HTERT RPE-1 (cell line): Measurements from ENCODE around the gene ANXA11.

ENCODE experiments used
- in situ Hi-C: fragments of 300-500 bp; cut with MboI; formaldehyde crosslinking; loops from 4 replicates; pipeline ENCODE4 v1.14.3; 2020; ENCODE audit warnings: low sequenced_read_pairs

ANXA11 gene

DNA sequence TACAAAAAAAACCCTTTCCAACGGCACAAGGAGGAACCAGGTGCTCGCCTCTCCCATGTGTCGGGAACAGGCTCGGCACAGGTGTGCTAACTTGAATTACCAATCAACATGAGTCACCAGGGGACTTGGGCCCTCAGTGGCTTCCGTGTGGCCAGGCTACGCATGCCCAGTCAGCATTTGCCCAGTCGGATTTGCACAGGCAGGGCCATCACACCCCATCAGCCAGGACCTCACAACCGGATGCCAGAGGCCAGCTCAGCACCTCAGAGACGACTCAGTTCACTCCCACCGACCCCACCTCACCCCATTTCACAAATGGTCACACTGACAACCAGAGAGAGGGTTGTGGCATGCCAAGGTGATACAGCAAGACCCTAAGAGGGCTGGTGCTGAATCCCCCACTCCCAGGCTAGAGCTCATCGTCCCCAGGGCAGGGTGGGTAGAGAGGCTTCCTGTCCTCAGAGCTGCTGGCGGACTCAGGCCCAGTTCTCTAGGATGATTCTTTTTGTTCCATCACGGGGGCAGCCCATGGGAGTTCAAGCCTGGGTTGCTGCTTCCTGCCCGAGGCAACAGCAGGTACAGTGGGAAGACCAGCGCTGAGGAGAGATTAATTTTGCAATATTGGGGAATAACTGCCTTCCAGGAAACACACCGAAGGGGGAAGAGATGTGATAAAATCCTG, 13.6 kb downstream of the ANXA11 start:
- in situ Hi-C loops: no loop called here

DNA sequence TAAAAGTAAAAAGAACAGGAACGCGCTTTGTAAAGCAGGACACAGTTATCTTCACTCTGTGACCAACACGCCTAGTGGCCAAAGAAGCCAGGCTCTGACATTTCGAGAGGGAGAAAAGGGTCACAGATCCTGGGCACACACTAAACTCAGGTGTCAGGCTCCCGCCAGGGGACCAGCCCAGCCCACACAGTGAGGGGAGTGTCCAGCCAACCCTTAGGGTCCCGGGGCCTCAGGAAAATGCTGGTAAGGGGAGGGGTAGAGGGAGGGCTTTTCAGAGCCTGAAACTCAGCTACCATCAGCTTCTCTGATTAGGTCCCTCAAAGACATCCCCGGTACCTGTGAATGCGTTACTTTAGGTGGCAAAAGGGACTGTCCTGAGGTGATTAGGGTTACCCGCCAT, 16.6 kb downstream of the ANXA11 start:
- in situ Hi-C loops: no loop called here

DNA sequence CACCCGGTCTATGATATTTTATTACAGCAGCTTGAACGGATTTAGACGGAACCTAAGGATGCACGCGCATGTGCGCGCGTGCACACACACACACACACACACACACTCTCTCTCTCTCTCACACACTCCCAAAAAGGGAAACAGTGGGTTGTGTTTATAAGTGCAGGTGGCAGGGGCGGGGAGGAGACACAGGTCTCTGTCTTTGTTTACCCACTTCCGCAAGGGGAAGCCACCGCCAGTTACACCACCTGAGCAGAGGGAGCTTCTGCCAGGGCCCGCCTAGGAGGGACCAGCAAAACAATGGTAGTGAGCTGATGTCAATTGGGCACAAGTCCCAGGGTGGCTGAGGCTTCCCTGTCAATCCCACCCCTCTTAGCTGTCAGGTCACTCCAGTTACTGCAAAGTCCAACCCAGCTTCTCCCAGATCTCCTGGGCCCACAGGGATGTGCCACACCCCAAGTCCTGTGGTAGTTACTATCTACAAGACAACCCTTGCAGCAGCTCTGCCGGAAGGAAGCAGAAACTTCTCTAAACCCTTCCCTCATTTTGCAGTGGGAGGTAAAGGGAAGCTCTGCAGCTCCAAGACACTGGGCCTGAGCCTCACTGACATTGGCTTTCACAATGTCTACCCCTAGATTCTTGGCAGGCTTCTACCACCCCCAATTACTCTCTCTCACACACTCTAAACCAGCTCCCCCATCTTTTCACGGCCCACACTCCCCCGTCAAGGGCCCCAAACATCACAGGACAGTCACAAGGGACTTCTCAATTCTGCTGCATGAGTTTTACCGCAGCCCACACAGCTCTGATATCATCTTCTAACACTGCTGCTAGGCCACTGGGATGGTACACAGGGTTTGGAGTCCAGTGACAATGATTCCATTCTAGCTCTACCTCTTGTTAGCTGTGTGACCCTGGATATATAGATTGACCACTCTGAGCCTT, 17.6 kb downstream of the ANXA11 start:
- in situ Hi-C loops: no loop called here

DNA sequence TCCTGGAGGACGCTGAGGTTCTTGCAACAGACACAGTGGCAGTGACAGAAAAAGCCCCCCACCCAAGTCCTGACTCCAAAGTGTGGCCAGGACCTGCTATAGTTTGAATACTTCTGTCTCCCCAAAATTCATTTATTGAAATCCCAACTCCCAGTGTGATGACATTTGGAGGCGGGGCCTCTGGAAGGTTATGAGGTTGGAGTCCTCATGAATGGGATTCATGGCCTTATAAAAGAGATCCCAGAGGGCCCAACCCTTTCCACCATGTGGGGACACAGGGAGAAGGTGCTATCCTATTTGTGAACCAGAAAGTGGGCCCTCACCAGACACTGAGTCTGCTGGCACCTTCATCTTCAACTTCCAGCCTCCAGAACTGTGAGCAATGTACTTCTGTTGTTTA, 18.3 kb downstream of the ANXA11 start:
- in situ Hi-C loops: no loop called here

DNA sequence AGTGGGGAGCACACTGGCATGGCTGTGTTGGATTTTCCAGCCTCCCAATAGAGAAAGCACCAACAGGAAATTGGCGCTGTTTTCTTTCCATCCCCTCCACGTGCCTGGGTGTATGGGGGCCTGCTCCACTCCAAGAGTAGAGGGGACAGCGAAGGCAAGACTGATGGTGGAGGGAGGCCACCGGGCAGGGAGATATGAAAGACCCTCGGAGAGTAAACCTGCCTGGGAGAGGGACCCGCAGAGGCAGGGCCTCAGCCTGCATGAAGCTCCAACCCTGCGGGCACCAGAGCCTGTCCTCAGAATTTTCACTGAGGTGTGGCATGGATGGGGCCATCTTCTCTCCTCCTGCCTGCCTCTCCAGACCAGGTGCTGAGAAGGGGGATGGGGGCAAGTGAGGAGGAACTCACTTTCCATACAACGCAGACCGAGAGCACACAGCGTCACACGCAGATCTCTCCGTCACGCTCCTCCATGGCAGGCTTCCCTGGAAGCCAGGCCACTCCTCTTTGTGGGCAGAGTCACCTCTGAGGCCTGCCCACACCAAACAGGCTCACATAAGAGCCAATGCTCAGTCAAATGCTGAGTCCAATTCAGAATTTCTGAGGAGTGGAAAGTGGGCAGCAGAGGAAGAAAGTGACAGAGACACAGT, 18.8 kb downstream of the ANXA11 start:
- in situ Hi-C loops: no loop called here

DNA sequence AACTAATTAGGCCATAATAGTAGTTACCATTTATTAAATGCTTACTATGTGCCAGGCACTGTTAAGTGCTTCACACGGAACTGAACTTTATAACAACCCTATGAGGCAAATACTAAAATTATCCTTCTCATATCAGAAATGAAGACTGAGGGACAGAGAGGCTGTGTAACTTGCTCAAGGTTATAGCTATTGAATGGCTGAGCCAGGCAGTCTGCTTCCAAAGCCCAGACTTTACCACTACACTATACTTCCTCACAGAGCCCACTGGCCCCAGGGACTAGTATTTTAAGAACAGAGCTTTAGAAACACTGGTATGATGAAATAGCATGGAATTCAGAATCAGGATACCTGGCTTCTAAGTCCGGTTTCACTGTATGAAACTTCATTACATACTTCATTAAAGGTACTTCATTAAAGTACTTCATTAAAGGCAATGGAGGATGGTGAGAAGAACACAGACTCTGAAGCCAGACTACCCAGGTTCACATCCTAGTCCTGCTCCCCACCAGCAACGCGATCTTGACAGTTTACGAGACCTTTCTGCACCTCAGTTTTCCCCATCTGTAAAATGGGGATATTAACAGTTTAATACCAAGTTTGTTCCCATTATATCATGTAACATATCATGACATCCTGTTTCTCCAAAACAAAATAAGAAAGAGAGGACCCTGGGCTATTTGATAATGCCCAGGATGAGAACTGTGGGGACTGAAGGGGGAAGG, 19.6 kb downstream of the ANXA11 start:
- in situ Hi-C loops: no loop called here

DNA sequence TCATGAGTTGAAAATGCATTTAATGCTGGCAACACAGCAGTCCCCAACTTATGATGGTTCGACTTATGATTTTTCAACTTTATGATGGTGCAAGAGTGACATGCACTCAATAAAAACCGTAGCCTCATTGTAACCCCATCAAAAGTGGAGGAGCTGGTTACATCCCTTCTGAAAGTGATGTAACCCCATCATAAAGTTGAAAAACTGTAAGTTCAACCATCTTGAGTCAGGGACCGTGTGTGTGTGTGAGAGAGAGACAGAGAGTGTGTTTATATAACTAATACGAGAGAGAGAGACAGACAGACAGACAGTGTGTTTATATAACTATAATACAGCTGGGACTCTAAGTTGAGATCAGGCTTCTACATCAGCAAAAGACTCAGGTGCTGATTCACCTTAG, 21.0 kb downstream of the ANXA11 start:
- in situ Hi-C loops: no loop called here

DNA sequence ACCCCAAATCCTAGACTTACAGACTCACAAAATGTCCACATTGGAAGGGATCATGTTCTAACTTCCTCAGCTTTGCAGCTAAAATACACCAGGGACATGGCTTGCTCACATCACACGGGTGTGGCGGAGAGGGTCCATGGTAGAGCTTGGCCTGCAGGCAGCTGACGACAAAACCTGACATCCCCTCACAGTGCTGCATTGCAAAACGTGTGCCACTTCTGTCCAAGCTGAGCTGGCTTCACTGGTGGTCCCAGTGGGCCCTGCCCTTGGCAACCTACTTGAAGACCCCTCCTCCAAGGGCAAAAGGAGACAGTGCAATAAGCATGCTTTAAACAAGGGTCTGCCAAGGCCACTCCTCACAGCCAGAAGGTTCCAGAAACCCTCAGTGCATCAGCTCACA, 21.9 kb downstream of the ANXA11 start:
- in situ Hi-C loops: no loop called here

DNA sequence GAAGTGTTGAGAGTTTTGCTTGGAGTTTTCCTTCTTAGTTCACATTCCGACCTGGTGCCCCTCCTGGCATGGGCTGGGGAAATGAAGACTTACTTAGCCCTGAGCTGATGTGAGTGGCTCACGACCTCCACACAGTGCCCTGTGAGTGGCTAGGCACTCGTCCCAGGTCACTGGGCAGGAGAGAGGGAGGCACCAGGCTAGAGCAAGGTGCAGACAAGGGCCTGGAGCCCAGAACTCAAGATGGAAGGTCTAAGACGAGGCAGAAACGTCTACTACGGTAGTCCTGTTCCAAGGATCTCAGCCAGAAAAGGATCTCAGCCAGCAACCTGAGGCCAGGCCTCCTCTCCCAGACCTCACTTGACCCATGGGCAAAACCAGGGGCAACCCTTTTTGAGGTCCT, 22.4 kb downstream of the ANXA11 start:
- in situ Hi-C loops: no loop called here

DNA sequence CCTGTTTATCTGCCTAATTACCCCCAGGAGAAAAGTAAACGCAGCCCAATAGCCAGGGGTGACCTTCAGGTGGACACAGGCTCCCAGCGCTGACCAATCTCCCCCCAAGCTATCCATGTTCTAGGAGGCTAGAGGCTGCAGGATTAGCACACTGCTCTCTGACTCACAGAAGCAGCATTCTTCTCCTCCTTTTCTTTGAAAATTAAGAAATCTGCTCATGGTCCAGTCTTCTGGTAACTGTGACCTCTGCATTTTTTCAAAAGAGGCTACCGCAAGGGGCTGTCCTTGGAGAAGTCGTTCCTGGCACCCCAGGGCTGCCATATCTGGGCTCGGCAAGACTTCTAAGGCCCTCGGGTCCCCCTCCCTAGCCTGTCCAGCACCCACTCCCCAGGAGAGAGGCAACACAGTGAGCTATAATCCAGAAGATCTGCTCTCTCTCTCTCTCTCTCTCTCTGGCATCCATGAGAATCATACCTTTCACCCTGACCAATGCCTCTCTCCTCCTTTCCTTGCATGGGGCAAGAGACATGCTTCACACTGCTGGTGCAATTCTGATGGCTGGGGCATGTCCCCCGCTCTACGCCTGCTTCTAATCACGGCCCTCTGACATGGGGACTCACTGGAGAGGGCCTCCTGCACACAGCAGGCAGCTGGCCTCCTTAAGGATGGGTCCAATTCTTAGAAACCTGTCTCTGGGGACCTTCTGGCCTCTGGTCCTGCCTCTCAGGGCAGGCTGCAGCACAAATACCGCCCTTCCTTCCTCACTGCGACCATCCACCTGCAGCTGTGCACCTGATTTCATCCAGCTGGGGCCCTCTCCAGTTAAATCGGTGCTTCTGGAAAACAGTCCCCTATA, 27.3 kb downstream of the ANXA11 start:
- in situ Hi-C loops: no loop called here

DNA sequence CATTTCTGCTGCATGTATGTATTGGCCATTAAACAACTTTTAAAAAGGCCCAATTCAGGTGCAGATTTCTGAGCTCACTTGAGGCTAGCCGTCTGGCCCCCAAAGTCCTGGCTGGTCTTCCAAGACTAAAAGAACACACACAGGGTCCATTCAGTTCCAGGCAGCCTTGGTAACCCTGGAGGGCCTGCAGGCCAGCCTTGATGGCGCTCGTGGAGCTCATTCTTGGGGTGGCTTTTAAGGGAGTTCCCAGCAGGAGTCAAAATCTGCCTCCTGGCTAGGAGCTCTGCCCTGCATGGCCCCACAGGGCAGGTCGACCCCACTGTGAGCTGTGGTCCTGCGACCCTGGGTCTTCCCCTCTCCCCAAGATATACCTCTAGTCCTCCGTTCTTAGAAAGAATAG, 28.8 kb downstream of the ANXA11 start:
- in situ Hi-C loops: no loop called here

DNA sequence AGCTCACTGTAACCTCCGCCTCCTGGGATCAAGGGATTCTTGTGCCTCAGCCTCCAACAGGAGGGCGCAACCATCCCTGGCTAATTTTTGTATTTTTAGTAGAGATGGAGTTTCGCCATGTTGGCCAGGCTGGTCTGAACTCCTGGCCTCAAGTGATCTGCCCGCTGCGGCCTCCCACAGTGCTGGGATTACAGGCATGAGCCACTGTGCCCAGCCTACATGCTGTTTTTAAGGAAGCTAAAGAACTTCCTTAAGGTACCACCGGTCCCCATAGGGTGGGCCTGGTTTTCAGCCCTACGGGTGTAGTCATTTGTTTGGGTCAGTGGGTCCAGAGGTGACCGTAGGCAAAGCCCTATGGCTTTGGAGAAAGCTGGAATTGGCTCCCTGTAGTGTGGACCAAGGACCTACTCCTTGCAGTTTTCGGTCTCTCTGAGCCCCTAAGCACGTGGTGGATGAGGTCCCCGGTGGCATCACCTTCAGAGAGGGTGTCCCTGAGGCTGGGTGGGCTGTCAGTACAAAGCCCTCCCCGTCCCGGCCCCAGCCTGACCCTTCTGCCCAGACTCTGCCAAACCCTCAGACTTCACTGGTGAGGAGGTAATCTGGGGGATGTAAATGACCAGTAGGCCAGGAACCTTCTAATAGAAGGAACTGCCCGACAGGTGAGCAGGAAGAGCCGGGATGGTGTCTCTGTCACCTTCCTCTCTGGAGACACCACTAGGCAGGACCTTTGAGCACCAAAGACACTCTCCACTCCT, 30.5 kb downstream of the ANXA11 start:
- in situ Hi-C loops: no loop called here

DNA sequence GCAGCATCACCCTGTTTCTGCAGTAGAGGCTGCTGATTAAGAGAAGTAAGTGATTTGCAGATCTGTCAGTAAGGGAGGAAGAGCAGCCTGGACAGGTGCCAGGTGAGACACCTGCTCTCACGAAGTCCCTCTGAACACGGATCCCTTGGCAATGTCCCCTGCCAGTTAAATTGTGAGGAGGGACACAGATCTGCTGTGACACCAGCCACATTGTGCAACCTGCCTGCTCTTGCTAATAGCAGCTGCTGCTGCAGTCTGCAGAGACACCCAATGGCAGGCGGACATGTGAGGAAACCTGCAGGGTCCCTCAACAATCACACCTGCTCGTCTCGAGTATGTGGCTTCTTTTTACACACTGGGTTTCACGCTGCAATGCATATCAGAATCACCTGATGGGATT, 31.9 kb downstream of the ANXA11 start:
- in situ Hi-C loops: no loop called here

DNA sequence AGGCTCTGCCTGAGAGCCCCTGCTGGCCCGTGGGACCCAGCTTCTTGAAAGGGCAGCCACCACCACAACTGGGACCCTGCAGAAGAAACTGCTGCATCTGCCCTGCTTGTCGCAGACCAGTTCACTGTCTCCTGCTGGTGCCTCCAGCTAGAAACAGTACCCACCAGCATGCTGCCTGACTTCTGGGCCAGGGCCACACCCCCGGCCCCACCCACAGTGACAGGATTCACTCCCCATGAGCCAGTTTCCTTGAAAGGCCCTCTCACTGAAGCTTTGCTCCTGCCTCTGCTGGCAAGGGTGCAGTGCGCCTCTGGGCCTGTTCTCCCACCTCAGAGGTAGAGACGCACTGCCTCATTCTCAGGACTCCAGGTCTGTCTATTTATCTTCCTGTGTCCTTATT, 32.4 kb downstream of the ANXA11 start:
- in situ Hi-C loops: no loop called here

DNA sequence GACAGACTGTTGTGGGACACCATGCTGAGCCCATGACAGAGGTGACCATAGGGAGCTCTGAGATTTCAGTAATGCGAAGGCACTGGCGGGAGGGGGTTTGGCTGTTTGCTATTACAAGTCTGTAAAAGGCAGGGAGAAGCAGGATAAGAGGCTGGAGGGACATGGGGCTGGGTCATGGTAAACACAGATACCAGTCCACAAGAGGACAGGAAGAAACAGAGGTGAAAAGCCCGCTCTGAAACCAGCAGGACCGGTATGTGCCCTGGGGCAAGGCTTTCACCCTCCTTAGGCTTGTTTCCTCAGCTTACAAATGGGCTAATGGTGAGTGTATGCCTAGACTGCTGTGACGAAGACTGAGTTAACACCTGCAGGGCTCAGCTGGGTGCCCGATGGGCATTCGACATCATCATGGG, 34.1 kb downstream of the ANXA11 start:
- in situ Hi-C loops: no loop called here

DNA sequence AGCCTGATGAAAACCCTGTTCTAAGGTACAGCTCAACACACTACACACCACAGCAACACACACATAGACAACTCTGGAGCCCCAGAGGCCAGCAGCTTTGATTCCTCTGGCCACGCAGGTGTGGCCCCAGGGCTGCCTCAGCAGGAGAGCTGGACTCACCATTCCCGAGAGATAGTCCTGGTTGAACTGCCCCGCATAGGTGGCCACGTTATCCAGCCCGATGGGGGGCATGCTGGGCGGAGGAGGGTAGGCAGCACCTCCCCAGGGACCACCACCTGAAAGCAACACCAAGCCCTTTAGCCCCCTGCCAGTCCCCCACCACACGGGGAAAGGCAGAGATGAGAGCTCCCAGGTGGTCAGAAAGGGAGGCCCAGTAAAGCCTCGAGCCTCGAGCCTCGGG, 34.7 kb downstream of the ANXA11 start:
- in situ Hi-C loops: no loop called here

DNA sequence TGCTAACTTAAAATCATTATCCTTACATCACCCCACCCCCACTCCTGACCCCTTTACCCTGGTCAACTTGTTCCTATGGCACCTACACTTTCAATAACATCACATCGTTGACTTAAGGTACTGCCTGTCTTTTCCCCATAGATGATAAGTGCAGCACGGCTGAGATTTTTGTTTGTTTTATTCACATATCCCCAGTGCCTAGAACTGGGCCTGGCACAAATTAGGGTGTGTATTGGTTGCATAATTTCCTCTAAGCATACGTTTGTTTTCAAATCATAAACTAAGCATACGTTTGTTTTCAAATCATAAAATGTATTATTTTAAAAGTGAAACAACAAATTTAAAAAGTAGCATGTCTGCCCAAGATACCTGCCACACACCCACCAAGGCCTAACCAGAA, 35.3 kb downstream of the ANXA11 start:
- in situ Hi-C loops: no loop called here

DNA sequence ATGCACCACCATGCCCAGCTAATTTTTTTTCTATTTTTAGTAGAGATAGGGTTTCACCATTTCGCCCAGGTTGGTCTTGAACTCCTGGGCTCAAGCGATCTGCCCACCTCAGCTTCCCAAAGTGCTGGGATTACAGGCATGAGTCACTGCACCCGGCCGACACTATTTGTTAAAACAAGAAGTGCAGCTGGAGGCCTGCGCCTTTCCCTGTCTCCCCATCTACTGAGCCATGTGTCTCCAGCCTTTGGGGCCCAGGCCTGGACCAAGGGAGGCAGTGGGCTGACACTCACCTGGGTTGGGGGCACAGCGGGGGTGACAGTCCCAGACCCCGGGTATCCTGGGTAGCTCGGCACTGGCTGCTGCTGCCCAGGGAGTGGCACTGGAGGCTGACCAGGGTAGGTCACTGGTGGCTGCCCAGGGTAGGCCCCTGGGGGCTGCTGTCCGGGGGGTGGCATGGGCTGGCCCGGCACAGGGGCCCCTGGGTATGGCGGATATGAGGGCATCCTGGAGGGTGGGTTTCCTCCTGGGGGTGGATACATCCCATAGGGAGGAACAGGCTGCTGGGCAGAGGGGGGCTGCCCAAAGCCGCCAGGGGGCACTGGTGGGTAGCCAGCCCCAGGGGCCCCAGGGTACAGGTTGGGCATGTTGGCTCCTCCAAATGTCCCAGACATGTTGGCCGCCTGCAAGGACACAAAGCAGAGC, 36.5 kb downstream of the ANXA11 start:
- in situ Hi-C loops: no loop called here

DNA sequence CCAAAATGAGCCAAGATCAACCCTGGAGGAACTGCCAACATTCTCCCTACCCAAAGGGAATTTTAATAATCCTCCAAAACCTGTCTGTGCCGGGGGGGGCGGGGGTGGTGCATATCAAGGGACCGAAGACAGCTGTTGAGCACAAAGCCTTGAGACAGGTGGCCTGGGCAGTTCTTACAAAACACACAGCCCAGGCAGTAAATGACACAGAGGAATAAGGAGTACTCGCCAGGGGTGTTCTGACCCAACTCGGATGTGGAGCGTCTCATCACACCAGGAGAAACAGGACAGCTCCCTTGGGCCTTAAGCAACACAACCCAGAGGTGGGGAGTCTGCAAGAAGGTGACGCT, 37.2 kb downstream of the ANXA11 start:
- in situ Hi-C loops: no loop called here
